SK-N-DZ (cell line): ENCODE data around the gene HDAC9.
A peak's percentile ranks its signal among the peaks of the same experiment; 100 is the strongest.

Experiments used
- DNase-seq: peaks from one replicate; pipeline ENCODE4 v3.0.0-alpha.2; 2015; ENCODE audit warnings: low spot score

Gene HDAC9

DNA sequence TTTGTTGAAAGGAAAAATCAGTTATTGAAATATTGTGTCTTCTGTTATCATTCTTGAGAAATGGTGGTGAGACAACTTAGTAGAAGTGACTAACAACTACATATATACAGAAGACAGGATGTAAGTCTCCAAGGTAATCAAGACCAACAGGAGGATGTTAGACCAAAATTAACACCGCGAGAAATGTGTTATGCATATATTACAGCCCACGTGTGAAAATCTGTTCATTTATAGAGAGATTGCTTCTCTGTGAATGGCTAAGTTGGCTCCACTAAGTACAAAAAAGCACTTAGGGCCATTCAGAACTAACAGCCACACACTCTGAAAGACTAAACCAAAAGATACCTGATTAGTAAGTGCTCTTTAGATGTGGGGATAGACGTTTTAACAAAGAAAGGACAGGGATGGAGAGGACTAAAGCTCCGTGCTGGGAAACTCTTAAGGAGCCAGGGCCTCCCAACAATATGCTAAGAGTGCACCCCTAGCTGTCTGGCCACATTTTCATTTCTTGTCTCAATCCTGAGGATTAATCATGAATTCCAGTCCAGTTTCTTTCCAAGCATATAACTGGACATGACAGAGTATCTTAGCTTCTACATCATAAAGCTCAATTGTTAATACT is 26.5 kb downstream of the HDAC9 start:
- DNase-seq = peak; percentile 20

DNA sequence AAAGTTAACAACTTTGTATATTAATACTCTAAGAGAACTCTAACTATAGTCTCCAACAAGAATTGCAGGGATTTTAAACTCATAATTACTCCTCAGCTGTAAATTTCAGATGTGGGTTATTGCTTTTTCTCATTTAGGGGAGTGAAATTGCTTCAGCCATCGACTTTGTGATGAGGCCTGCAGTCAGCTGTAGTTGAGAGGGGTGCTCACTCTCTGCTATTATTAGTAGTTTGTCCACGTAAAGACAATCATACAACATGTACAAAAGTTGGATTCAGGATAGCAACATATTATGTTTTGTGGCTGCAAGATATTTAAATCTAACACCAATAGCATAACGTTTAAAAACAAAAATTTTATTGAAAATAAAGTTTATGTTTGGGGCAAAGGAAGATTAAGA is 28.7 kb downstream of the HDAC9 start:
- DNase-seq = no peak

DNA sequence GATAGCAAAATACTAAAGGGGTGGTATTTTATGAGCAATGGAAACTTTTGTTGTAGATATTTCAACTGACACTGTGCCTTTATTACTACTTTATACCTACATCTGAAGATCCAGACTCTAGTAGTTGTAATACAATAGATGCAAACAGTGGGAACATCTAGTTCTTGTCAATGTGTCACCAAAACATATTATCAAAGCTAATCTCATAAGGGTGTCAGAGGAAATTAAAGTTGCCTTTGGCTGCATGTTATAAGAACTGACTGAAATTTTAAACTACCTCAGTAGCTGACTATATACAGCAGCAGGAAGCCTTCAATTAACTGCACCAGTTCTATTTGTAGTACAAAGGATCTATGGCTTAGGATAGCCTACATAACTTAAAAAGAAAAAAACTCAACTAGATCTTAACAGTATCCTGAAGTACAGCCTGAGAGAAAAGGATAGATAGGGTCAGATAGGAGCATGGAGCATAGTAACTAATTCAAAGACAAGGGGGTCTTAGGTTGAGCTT is 30.9 kb downstream of the HDAC9 start:
- no peak for DNase-seq

DNA sequence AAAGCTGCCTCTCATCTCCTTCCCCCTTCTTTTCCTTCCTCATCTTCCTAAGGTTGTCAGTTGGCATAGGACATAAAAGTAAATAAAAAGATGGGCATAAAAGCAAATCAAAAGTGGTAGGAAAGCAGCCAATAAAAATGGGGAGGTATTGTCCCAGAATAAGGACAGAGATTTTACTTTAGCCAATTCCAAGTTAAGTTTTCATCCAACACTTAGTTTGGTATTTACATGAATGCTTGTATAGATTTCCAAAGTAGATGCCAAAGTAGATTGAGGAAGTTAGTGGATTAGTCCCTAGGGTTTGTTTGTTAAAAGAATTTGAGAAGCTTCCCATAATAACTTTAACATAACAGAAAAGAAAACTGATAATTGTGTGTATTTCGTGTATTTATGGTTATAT is 33.7 kb downstream of the HDAC9 start:
- no peak for DNase-seq

DNA sequence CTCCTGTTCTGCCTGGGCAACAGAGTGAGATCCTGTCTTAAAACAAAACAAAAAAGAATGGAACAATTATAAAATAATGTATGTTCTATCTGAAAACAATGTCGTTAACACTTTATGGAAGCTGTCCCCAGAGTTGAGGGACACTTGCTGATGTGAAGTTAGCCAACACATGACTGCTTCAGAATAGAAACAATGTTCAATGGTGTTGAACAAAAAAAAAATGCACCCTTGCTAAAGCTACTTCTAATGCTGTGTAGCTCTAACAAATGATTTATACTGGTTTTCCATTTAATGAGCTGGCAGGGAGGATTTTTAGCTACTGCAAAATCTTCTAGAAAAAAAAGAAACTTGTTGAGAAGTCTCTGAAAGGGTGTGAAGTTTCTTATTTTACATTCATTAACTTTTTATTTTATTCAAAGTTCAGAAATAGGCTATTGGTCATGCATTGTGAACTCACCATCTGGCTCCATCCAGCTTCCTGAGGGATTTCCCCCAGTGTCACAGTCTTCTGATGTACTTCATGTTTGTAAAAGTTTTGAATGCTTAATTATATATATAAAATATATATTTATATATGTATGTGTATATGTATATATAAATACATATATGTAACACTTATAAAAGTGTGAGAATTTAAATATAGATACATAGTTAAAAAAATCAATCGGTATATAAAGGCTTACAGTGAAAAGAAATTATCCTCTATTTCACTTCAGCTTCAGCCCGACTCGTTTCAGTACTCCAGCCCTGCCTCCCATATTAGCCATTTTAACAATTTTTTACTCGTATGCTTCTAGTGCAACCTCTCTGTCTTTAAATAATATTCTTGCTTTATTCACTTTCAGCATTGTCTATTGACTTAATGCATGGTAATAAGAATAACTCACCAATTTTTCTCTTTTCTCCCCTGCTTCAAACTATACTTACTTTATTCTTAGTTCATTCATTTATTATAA is 35.0 kb downstream of the HDAC9 start:
- DNase-seq = no peak

DNA sequence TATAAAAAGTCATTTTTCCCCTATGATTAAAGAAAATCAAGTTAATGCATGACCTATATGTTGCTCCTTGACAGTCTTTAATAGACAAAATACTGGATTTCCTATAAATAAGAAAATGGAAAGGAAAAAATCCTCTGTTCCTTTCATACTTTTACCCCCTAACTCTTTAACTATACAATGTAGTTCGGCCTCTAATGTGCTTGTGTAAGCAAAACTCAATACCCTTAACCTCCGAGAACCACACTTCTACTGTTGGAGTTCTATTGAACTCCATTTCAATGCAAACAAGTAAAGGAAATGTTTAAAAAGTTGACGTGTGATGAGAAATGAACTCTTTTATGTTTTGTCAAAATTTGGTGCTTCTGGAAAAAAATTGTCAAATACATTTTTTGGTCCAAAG is 36.0 kb downstream of the HDAC9 start:
- DNase-seq = no peak

DNA sequence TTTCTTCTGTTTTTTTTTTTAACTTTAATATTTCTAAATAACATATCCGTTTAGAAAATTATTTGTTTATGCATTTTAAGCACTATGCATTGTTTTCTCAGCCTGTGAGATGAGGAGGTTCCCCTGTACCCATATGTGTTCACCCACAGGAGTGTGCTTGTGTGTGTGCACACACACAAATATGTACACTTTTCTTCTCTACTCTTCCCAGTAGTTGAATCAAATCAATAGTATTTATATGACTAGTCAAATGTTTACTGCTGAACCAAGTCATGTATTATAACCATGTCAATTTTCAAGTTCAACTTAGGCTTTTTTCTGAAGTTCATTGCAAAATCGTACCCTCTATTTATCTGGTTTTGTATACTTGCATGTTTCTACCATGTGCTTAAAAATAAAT is 37.3 kb downstream of the HDAC9 start:
- DNase-seq = no peak

DNA sequence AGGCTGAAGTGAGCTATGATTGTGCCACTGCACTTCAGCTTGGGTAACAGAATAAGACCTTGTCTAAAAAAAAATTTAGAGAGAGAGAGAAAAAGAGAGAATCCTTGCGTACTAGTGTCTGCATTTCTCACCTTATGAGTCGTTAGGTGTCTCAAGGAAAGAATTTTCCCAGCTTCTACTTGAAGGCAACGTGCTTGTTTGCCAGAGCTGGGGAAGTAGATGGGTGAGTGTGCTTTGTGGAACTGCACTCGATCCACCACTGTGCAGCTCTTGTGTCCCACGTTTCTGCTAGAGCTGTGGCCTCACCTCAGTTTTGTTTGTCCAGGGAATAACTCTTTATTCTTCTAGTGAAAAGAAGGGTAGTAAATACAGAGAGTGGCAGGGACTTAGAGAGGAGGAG is 38.9 kb downstream of the HDAC9 start:
- DNase-seq = no peak

DNA sequence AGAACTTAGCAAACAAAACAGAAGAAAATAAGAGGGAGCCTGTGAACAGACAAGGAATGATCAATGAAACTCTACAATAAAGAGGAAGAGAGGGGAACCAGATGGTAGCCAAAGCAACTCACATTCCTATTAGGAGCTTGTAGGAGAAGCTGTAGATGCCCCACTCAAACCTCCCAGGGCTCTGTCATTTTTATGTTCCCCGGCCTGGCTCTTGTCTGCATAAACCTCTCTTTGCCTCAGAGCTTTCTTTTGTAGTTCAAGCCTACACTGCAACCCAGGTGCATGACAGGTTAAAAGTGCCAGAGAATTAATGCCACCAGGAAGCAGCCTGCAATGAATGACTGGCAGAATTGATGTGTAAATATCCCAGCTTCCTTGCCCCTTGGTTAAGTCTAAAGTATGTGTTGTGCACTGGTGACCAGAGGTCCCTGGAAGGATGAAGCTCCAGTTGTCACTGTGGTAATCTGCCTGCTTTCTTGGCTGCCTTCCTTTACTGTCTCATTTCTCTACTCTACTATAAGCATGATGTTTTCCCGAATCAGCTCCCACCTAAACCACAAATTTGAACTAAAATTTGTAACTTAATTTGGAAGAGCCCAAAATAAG is 40.4 kb downstream of the HDAC9 start:
- no peak for DNase-seq

DNA sequence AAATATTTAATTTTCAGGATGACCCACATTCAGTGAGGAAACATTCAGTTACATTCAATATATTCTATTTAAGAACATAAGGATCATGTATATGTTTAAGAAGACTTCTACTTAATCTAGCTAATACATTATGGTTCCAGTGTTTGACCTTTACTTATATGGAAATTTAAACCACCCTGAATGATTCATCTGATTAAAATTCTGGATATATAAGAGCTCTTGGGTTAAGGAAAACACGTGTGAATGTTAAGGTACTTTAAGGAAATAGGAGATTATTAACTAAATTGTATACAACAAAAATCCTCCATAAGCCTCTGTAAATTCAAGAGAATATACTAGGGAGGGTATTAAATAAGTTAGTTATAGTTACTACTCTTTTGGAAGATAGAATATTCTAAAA is 40.9 kb downstream of the HDAC9 start:
- DNase-seq = no peak

DNA sequence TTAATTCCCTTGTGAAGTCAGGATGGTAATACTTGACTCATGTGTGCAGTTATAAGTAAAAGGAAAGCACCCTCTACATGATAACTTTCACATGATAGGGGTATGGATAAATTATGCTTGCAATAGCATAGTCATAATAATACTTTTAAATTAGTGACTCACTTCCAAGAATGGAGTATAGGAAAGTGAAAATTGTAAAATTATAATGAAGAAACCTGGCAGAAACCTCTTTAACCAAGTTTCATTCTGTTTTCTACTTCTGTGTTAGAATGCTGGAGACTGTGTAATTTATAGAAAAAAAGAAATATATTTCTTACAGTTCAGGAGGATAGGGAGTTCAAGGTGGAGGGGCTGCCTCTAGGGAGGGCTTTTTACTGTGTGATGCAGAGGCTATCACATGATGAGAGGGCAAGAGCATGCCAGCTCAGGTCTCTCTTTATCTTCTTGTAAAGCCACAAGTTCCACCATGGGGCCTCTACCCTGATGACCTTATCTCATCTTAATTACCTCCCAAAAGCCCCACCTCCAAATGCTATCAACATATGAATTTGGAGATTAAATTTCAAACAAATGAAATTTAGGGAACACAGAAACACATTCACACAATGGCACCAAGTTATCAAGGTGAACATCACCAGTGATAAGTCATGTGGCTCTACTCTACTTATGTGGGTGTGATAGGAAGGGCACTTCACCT is 43.2 kb downstream of the HDAC9 start:
- peak; percentile 60 for DNase-seq

DNA sequence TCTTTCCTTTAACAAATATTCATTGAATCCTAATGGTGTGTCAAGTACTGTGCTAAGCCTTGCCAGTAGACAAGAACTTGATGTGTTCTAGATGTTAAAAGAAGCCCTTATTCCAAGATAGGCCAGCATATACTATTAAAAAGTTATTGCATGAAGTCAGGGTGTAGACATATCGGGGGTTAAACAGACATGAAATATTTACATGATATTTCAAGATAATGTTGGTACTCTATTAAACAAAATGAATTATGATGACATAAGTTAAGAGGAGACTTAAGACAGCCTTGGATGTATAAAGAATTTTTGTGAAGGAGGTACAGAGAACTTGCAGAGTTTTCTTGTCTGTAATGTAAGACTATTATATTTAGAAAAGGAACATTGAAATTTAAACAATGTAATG is 44.8 kb downstream of the HDAC9 start:
- DNase-seq = no peak

DNA sequence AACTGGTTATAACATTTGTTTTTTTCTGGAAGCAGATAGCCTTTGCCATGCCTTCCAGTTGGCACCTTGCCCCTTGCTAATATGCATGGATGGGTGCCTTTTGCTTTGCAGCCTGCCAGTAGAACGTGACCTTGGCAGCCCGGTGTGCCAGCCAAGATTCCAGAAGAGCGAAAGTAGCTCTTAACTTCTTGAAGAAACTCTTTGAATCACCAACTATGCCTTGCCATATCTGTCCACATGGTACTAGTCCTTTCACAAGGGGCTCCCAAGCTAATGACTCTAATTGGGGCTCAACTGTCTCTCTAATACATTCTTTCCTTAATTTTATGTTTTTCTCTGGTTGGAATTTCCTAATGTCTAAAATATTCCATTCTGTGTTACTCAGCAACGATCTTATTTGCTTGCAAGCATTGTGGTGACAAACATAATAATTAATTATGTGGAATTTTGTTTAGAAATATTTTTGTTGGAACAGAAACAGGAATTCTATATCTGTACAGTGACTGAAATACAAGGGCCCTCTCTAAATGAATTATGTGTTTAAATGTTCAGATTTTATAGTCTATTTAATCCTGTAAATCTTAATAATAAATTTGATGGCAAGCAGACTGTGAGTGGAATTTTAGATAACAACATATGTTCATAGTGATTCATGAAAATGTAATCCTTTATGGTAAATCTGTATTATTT is 45.8 kb downstream of the HDAC9 start:
- no peak for DNase-seq

DNA sequence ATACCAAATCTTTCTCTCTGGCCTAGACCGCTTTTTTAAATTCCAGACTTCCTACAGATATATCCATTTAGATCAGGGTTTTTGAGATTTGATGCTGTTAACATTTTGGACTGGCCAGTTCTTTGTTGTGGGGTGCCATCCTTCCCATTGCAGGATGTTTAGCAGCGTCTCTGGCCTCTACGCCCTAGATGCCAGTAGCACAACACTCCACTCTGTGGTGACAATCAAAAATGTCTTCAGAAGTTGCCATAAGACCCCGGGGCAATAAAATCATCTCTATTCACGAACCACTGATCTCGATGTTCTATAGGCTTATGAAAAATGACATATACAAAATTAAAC is 46.3 kb downstream of the HDAC9 start:
- no peak for DNase-seq

DNA sequence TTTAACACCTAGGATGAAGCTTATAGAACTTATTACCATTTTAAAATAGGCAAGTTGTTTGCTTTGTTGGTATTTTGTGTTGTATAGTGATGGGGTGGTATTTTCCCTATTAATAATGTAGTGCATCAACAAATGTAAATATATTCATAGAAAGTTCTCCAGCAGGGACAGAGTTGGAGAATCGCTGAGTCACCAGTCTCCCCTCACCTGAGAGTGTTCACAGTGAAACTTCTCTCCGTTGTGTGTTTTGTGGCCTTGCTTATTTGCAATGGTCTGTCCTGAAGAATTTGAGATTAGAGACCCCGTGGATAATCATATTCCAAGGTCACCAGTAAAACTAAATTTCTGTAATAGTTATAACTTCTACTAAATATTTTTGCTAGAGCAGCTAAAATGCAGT is 51.0 kb downstream of the HDAC9 start:
- no peak for DNase-seq

DNA sequence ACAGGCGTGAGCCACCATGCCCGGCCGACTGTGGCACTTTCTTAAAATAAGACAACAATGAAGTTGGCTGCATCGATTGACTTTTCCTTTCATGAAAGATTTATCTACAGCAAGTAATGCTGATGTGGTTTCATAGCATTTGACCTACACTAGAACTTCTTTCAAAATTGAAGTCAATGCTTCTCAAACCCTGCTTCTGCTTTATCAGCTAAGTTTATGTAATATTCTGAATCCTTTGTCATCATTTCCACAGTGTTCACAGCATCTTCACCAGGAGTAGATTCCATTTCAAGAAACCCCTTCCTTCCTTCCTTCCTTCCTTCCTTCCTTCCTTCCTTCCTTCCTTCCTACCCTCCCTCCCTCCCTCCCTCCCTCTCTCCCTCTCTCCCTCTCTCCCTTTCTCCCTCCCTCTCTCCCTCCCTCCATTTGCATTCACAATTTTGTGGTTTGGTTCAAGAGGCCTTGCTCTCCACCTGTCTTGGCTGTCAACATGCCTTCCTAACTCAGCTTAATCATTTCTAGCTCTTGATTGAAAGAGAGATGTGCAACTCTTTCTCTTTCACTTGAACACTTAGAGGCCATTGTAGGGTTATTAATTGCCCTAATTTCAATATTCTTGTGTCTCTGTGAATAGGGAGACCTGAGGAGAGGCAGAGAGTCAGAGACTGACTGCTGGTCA is 52.1 kb downstream of the HDAC9 start:
- DNase-seq = no peak

DNA sequence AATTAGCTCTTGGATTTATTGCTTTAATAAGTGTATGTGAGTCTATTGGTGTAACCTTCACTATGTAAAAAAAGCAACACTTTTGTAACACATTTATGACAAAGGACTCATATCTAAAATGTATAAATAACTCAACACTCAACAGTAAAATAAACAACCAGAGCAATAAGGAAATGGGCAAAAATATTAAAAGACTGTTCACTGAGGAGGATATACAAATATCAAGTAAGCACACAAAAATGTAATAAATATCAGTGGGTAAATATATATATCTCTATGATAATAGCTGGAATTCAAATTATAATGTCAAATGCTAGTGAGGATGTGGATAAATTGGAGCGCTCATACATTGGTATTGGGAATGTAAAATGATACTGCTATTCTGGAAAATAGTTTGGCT is 53.0 kb downstream of the HDAC9 start:
- DNase-seq = no peak

DNA sequence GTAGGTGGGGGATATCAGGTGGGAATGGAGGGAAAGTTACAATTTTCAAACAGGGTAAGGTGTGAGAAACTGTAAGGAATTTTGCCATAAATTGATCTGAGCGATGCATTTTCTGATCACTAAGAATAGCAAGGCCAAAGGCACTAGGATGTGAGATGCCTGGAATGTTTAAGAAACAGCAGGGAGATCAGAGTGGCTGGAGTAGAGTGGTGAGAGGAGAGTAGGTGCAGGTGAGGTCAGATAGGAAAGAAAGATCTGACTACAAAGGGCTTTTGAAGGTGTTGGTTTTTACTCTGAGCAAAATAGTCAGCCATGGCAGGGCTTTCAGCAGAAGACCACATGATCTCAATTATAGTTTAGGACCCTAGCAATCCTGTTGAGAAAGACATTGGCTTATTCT is 55.0 kb downstream of the HDAC9 start:
- no peak for DNase-seq

DNA sequence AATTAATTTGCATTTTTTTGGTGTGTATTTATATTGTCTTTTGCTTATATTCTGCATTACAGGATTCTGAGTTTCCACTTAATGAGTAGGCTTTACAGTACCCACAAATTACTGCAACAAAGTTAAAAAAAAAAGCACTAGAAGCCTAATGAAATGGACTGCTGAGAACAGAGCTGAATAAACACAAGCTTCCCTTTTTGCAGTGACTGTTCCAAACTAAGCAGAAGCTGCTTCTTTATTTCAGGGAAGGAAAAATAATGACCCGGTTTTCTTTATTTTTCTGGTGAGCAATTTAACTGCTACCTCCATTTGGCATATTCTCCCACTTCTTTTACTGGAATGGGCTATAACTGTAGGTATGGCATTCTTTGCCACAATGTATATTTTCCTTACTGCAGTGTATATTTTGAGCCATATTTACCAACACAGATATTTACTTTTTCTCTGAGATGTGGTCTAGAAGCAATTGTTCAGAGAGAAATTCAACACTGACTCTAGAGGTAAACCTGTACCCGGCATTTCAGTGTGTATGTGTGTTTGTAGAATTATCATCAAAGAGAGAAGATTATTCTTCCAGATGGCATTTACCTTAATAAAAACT is 56.9 kb downstream of the HDAC9 start:
- DNase-seq = no peak

DNA sequence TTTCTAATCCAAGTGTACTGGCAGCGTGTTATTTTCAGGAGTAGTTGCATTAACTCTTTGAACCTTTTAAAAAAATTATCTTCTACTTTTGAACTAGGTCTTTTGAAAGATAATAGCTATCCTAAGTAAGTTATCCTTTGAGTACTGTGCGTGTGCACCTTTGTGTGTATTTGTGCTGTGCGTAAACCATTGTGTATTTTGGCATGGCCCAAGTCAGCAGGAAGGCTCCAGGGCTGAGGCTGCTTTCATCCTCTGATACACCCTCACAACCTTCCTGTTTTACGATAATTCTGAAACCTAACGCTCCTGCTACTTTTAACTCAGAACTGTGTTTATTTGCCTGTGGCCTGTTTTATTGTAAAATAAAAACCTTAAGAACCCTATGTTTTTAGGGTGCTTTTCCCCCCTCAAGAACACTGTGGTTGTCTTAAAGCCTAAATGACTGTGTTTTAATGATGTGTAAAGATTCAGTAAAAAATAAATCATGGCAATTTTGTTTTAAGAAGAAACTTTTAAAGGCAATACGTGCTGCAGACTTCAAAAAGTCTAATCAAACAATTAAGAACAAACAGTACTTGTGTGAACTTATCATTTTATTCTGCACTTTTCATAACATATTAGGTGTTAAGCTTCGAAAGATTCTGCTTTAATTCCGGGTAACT is 57.5 kb downstream of the HDAC9 start:
- DNase-seq = no peak
